GM06990 (cell line): Measurements from ENCODE around the gene ACTG2.
A peak's percentile ranks its signal among the peaks of the same experiment; 100 is the strongest.

Experiments used
- DNase-seq: peaks from one replicate; pipeline ENCODE4 v3.0.0-alpha.2; 2011; ENCODE audit not compliant: insufficient read length; ENCODE audit errors: extremely low read depth
- H3K27me3 ChIP-seq: replicated peaks from 2 replicates; pipeline ENCODE4 v1.6.0; 2011; ENCODE audit warnings: low read length; ENCODE audit not compliant: control insufficient read depth, insufficient read depth
- H3K36me3 ChIP-seq: 2 replicates; pipeline ENCODE4 v1.5.1; 2011; ENCODE audit warnings: low read length; ENCODE audit not compliant: control insufficient read depth, insufficient read depth
- H3K4me3 ChIP-seq: replicated peaks from 2 replicates; pipeline ENCODE4 v1.5.1; 2011; ENCODE audit warnings: low read depth, mild to moderate bottlenecking, control low read depth, low read length
- CTCF ChIP-seq: IDR thresholded peaks from 2 replicates; pipeline ENCODE4 v1.5.1; 2011; ENCODE audit warnings: low read length, control low read depth, mild to moderate bottlenecking, inconsistent platforms; ENCODE audit not compliant: insufficient read depth, poor library complexity, severe bottlenecking

ACTG2 gene

DNA sequence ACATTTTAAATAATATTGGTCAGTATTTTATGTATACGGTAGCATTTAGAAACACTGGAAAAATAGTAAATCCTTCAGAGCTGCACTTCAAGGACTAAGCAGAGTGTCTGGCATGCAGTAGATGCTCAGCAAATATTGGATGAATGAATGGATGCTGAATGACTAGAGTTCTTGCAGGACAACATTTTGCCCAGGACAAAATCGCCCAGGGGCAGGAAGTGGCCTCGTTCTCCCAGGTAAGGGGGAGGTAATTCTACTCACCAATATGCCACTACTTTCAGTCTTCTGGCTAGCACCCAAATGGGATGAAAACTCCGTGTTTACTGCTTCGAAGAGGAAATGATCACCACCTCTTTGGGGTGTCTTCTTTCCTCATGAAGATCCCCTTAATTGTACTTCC is 29.9 kb downstream of the ACTG2 start:
- Histone ChIP-seq H3K36me3 (no peaks in the 10 kb centered on the region), H3K4me3 (no peak overlapping the region), H3K27me3 (no peaks in the 10 kb centered on the region)
- no peak for DNase-seq
- TF ChIP-seq CTCF, result no peak

- DNase-seq, result no peak
- no peaks in the 10 kb centered on the region for H3K36me3 ChIP-seq
- no peak overlapping the region for H3K4me3 ChIP-seq
- H3K27me3 ChIP-seq, result no peaks in the 10 kb centered on the region
- no peak for TF ChIP-seq CTCF
Measured at GRCh38 chr2:73925033-73925704, 32.4 kb downstream of the ACTG2 start.

DNA sequence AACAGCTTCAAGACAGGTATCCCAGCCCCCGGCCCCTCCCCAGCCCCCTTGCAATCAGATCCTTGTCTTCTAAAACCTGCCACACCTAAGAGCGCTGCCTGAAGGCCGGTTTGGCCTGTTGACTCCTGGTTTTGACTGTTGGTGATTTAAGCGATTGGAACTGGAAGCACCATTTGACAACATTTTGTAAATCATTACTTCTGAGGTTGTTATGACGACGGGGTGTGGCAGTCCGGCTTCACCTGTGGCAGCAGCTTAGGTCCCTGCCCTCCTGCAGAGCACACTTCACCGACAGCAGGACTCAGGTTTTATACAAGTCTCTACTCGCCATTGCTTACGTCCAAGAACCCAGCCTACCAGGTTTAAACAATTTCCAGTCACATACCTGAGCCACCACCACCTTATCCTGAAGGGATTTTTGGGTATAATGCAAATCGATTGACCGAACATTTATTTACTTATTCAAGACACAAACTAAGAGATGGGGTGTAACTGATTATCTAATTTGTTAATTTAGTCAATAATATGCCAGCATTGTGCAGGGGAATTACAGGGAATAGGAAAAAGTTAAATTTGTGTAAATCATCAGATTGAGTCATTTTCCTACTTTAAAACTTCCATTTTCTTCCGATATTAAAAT is 33.2 kb downstream of the ACTG2 start:
- no peak for DNase-seq
- Histone ChIP-seq H3K27me3 (no peaks in the 10 kb centered on the region), H3K36me3 (no peaks in the 10 kb centered on the region; the same call in 1 of the 2 replicates), H3K4me3 (peak overlapping the region; percentile 45)
- TF ChIP-seq CTCF, result no peak

DNA sequence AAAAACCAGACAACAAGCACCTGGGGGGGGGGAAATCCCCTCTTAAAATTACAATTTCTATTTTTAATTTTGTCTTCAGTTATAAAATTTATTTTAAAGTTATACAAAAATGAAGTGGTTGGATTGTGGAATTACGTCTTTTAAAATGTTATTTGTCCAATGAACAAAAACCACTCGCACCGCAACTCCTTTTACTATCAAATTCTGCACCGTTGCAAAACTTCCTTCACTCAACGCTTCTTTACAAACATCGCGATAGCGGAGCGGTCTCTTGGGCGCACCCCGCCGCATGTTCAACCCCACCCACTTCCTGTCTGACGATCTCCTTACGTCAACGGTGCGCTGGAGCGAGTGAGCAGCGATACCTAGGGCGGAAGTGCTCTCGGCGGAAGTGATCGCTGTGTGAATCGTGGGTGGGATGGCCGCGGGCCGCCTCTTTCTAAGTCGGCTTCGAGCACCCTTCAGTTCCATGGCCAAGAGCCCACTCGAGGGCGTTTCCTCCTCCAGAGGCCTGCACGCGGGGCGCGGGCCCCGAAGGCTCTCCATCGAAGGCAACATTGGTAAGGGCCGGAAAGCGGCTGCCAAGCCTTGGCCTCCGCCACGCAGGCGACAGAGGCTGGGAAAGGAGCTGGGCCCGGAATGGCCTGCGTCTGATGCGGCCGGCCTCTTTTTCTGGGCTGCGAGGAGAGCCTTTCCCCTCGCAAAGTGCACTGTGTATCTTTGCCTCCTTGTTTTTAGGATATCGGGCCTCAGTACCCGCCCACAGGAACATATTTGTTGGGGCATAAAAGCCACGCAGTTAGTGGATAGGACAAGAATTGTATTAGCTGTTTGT is 33.9 kb downstream of the ACTG2 start, which contains the start of gene DGUOK:
Gene DGUOK (plus strand): TSS at position 388 of the 835 bp plus-strand sequence. CDS start 31 bp downstream, at position 419.
- TF ChIP-seq CTCF, result no peak
- Histone ChIP-seq H3K36me3 (no peaks in the 10 kb centered on the region; the same call in 1 of the 2 replicates), H3K4me3 (peak within 1 kb of the TSS; percentile 90), H3K27me3 (no peaks in the 10 kb centered on the region)
- peak; percentile 95 for DNase-seq

DNA sequence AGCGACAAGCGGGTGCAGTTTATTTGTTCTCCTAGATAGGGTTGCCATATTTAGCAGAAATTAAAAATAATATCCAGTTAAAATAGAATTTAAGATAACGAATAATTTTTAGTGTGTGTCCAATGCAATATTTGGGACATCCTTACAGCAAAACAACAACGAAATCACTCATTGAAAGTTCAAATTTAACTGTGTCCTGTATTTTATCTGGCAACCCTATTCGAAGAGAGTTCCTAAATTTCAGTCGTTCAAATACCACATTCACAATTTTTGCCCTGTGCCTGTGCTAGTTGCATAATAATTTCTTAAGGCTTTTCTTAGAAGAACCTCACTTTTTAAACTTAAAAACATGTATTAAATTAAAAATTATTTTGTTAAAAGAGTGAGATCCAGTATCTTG is 34.5 kb downstream of the ACTG2 start:
- Histone ChIP-seq H3K36me3 (no peaks in the 10 kb centered on the region; the same call in 1 of the 2 replicates), H3K4me3 (peak overlapping the region; percentile 90), H3K27me3 (no peaks in the 10 kb centered on the region)
- no peak for TF ChIP-seq CTCF
- DNase-seq, result no peak
